D721Med (cell line): Measurements from ENCODE around the gene BAHD1.

Source experiments
- DNase-seq: peaks from one replicate; pipeline ENCODE4 v3.0.0; 2011; ENCODE audit warnings: low spot score; ENCODE audit not compliant: insufficient read length
- FAIRE-seq: peaks from 2 replicates; lab custom pipeline; 2011; peaks lifted over from hg19 to GRCh38; lab: Jason Lieb, UNC
- TF ChIP-seq, protein P1 (sequence below): IDR thresholded peaks from 2 replicates; pipeline ENCODE4 v1.5.1; 2012; ENCODE audit warnings: mild to moderate bottlenecking, control low read depth; ENCODE audit not compliant: insufficient read depth; ENCODE audit errors: missing control alignments

The BAHD1 gene

DNA sequence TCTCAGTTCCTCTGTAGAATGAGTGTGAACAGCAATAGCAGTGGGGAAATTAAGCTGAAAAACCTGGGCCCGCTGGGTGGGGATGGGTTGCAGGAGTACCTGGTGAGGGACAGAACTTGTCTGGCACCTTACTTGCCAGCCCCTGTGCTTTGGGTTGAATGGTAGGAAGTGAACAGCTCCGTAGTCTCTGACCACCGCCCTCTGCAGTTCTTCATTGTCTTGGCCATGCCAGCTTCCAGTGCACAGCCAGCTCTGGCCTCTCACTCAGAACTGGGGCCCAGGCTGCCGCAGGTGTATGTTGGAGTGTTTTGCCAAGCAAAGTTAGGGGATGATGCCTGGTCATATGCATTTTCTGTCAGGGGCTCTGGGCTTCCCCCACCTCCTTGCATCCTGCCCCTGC, 16.0 kb downstream of the BAHD1 start:
- DNase-seq (no peak), FAIRE-seq (no peak)
- TF ChIP-seq, protein P1, sequence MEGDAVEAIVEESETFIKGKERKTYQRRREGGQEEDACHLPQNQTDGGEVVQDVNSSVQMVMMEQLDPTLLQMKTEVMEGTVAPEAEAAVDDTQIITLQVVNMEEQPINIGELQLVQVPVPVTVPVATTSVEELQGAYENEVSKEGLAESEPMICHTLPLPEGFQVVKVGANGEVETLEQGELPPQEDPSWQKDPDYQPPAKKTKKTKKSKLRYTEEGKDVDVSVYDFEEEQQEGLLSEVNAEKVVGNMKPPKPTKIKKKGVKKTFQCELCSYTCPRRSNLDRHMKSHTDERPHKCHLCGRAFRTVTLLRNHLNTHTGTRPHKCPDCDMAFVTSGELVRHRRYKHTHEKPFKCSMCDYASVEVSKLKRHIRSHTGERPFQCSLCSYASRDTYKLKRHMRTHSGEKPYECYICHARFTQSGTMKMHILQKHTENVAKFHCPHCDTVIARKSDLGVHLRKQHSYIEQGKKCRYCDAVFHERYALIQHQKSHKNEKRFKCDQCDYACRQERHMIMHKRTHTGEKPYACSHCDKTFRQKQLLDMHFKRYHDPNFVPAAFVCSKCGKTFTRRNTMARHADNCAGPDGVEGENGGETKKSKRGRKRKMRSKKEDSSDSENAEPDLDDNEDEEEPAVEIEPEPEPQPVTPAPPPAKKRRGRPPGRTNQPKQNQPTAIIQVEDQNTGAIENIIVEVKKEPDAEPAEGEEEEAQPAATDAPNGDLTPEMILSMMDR = no peak

DNA sequence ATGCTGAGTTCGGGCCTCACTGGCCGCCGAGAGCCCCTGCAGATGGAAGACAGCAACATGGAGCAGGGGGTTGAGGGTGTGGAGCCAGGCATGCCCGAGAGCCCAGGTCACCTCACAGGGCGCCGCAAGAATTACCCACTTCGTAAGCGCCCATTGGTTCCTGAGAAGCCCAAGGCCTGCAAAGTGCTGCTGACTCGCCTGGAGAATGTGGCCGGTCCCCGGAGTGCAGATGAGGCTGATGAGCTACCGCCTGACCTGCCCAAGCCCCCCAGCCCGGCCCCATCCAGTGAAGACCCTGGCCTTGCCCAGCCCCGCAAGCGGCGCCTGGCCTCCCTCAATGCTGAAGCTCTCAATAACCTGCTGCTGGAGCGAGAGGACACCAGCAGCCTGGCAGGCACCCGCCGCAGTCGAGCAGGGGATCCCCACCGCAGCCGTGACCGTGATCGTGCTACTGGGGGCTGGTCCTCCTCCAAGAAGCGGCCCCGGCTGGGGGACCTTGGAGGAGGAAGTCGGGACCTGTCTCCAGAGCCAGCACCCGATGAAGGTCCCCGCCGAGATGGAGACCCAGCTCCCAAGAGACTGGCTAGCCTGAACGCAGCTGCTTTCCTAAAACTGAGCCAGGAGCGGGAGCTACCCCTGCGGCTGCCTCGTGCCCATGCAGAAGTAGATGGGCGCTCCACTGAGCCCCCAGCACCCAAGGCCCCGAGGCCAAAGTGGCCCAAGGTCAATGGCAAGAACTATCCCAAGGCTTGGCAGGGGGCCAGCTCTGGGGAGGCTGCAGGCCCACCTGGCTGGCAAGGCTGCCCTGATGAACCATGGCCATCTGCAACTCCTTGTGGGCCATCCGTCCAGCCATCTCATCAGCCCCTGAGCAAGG, 18.0 kb downstream of the BAHD1 start:
- TF ChIP-seq, protein P1 = no peak
- DNase-seq = no peak
- no peak for FAIRE-seq

DNA sequence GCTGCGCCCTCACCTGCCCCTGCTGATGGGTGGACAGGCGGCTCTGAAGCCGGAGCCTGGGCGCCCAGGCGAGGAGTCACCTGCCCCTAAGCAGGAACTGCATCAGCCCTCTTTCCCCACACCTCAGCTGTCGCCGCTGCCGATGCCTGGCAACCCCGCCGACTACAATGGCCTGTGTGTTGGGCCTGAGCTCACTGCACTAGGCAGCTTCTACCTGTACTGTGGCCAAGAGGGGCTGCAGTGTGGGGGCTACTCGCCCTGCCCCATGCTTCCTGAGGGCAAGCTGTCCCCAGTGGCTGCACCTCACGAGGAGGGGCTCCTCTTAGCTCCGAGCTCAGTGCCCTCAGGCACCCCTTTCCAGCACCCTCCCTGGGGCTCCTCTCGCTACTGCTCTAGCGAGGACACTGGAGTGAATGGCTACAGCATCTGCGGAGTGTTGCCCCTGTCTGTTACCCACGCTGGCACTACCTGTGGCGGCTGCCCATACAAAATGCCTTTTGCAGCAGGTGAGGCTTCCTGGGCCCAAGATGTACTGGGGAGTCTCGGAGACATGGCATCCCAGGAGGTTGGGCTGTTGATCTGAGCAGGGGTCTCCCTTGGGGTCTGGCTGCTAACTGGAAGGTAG, 18.8 kb downstream of the BAHD1 start:
- TF ChIP-seq, protein P1 = no peak
- no peak for DNase-seq
- no peak for FAIRE-seq

DNA sequence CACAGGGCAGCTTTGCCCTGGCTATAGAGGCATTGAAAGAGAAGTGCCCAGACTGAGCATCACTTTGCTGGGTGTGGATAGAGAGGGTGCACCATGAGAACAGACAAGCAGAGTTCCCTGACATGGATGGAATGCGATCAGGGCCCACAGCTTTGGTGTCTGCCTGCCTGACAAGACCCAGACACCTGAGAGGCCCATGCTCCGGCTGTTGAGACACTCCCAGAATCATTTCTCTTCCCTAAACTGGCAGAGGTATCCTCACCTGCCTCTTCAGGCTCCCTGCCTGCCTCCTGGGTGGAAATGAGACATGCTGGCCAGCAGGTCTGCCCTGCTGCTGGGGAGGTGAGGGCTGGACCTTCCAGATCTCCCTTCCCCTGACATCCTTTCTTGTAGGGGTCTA, 19.7 kb downstream of the BAHD1 start:
- TF ChIP-seq, protein P1 = no peak
- FAIRE-seq (no peak), DNase-seq (no peak)

DNA sequence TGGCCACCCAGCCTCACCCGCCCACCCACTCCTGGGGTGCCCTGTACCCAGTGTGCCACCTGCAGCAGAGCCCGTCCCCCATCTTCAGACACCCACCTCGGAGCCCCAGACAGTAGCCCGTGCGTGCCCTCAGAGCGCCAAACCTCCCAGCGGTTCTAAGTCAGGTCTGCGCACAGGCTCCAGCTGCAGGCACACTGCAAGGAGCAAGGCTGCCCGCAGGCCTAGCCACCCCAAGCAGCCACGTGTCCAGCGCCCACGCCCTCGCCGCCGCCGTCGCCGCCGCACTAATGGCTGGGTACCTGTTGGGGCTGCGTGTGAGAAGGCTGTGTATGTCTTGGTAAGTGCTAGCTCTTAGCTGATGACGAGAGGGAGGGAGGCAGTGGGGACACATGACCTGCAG, 21.2 kb downstream of the BAHD1 start:
- DNase-seq (no peak), FAIRE-seq (no peak)
- TF ChIP-seq, protein P1 = no peak

DNA sequence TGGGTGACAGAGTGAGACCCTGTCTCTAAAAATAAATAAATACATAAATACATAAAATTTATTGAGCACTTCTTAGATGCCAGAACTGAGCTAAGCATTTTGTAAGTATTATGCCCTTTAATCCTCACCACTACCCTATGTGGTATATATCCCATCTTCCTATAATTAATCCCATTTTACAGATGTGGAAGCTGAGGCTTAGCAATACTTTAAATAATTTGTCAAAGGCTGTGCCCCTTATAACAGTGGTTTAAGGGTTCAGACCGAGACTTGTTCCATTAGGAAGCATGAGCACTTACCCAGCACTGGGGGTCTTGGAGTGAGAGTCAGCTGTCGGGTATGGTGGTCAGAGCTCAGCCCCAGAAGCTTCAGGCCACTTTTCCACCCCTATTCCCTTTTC, 22.5 kb downstream of the BAHD1 start:
- no peak for FAIRE-seq
- no peak for DNase-seq
- TF ChIP-seq, protein P1 = no peak
